Measurements from ENCODE around the gene TPH2.

- TF ChIP-seq CTCF (IDR thresholded peaks at IDR 0.05; ENCODE audit: low read depth, low read length): no peak
- no peak for TF ChIP-seq MYC (IDR thresholded peaks at IDR 0.05; ENCODE audit: low read depth, low read length)
- TF ChIP-seq POLR2A (IDR thresholded peaks at IDR 0.05; ENCODE audit: extremely low read depth, insufficient read length): no peak
Observed at GRCh38 chr12:71967211-71967610, 28.6 kb downstream of the TPH2 start.

All from NB4 (cell line).